KOPT-K1 (cell line): ENCODE measurements around the gene UAP1.

Experiments
- H3K27ac ChIP-seq: fragments of 200-600 bp; sonication (generic); 2 replicates; pipeline ENCODE4 v1.5.1; 2016; ENCODE audit warnings: antibody characterized with exemption, mild to moderate bottlenecking, low read depth, low read length; ENCODE audit not compliant: poor library complexity, severe bottlenecking
- H3K36me3 ChIP-seq: fragments of 200-600 bp; sonication (generic); 2 replicates; pipeline ENCODE4 v1.5.1; 2017; ENCODE audit warnings: antibody characterized with exemption, mild to moderate bottlenecking, low read length, moderate library complexity; ENCODE audit not compliant: insufficient read depth
- H3K9me3 ChIP-seq: fragments of 200-600 bp; sonication (generic); 2 replicates; pipeline ENCODE4 v1.5.1; 2017; ENCODE audit warnings: antibody characterized with exemption, low read length, mild to moderate bottlenecking; ENCODE audit not compliant: insufficient read depth, poor library complexity, severe bottlenecking

Gene UAP1

DNA sequence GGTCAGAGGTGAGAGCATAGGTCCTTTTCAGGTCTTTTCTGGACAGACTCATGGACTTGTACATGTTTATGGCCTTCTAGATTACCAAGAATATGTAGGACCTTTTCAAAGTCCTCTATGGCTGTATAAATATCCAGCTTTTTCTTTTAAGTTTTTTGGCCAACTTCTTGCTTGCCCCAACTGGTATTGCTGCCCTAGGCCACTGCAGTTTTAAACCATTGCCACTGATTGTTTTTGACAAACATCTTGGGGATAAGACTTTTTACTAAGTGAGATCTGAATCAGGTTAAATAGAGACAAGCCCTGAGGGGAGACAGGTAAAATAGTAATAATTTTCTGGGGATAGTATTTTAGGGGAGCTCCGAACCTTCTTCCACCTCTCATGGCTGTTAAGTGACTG is 56.0 kb downstream of the UAP1 start:
- no peaks in the 10 kb centered on the region for H3K36me3 ChIP-seq
- H3K9me3 ChIP-seq = peaks cover 10% of the 10 kb centered on the region
- H3K27ac ChIP-seq = no peak overlapping the region

DNA sequence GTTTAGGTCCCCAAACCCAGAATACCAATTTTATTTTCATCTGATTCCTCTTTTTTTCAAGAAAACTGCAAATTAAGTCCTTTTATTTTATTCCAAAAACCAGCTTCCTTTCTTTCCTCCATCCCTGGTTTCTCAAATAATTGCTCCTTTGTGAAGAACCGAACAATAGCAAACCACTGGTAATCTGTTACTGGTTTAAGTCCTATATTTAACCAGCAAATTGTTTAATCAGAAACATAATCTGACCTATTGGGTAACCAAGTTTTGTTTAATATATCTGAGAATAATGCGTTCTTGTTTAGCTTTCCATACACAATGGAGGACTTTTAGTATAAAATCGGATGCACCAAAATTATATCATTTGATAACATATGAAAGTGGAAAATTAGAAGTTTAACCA is 57.6 kb downstream of the UAP1 start:
- H3K9me3 ChIP-seq = peaks cover 10% of the 10 kb centered on the region
- H3K36me3 ChIP-seq = no peaks in the 10 kb centered on the region
- H3K27ac ChIP-seq = no peak overlapping the region

DNA sequence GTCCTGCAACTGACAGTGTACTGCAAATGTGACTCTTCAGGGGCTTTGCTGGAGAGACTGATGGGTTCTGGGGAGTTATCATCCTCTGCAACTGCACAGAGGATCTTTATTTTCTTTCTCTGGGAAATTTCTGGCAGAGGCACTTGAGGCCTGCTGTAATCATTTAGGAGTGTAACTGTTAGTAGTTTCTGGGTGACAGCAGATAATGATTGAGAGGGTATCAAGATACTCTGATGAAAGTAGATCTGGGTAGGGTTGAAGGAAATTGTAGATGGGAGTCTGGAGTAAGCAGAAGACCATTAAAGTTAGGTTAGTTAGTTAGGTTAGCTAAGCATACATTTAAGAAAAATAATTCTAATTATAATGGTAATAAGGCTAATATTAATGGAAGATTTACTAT is 59.7 kb downstream of the UAP1 start:
- Histone ChIP-seq H3K27ac (no peak overlapping the region), H3K36me3 (no peaks in the 10 kb centered on the region), H3K9me3 (peaks cover 10% of the 10 kb centered on the region)

DNA sequence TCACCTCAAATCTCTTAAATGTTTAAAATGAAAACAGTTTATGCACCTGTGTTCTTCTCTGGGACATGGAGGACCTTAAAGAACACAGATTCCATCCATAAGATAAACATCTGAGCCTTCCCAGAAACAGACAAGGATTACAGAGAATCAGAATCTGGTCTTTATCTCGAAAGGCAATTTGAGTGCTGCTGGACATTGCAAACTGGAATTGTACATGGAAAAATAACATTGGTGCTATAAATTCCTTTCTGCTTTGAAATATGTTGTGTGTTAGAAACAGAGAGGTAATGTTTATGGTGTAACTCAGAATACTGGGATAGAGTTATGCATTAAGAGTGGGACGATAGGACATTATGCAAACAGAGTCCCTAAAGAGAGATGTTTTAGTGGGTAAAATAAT is 64.2 kb downstream of the UAP1 start:
- Histone ChIP-seq H3K36me3 (no peaks in the 10 kb centered on the region), H3K27ac (no peak overlapping the region), H3K9me3 (no peaks in the 10 kb centered on the region)

DNA sequence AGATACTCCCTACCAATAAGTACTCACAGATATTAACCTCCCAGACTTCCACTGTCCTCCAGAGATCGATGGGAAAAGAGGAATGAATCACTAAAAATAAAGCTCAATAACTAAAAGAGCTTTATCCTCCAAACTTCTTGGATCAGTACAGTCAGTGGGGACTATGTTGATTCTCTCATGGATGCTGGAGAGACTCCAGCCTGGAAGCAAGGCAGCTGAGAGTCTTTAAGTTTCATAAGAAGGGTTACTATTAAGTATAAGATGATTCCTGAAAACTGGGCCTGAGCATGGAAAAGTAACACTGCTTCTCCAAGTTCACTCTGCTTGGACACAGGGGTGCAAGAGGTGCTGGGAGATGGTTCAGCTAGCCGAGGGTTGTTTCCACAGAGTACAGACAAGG is 64.6 kb downstream of the UAP1 start:
- Histone ChIP-seq H3K27ac (no peak overlapping the region), H3K36me3 (no peaks in the 10 kb centered on the region), H3K9me3 (no peaks in the 10 kb centered on the region)

DNA sequence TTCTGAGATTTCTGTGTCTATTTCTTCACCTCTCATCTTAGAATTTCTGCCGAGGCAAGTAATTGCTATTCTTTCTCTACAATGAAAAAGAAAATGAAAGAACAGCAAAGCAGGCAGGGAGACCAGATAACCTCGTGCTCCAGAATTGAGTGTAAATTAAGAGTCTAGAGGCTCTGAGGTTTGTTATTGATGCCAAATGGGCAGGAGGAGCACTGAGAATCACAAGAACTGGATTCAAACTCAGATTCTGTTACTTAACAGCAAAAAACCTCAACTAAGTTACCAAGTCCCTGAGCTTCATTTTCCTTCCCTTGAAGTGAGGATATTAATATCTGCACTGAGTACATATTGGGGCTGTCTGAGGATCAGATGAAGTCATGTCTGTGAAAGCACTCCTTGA is 65.2 kb downstream of the UAP1 start:
- Histone ChIP-seq H3K27ac (no peak overlapping the region), H3K9me3 (no peaks in the 10 kb centered on the region), H3K36me3 (no peaks in the 10 kb centered on the region)

DNA sequence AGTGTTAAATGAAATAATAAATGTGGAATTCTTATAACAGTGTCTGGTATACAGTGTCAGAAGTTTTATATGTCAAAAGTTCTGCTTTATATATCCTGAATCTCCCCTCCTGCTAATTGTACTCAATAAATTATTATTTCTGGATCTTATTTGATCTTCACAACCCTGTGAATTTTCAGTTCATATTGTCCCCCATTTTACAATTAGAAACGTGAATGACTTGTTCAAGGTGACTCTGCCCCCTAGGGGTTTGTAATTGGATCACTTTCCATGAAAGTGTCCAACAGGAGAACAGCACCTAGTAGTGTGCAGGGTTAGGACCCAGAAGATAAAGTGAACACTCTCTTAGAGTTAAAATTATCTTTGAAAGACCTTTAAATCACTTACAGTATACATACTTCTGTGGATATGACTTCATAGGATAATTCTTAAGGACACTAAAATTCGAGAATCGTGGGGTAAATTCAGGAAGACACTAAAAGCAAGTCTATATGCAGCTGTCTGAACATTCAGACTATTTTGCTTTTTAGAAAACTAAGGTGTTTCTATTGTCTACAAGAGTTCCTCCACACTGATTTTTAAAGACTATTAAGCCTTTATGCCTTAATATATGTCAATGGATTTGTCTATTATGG is 66.3 kb downstream of the UAP1 start:
- Histone ChIP-seq H3K27ac (no peak overlapping the region), H3K9me3 (no peaks in the 10 kb centered on the region), H3K36me3 (no peaks in the 10 kb centered on the region)

DNA sequence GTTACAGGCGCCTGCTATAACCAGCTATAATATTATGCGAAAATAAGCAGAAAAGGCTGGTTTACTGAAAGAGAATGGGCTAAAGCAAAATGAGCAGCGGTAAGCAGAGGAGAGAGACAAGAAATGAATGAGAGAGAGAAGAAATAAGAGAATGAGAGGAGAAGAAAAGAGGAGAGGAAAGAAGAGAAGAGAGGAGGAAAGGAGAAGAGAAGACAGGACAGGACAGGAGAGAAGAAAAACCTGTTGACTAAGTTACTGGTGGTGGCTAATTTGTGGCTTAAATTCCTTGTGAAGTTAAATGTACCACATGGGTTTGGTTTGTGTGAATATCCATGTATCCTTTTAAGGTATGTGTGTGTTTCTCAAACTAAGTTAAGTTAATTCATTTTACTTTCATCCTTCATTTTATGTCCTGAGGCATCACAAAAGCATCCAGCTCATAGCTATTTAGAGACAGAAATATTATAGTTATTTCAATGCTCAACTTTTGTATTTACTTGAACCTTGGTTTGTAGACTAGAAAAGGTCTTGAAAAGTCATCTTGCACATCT is 67.6 kb downstream of the UAP1 start:
- no peak overlapping the region for H3K27ac ChIP-seq
- H3K9me3 ChIP-seq = no peaks in the 10 kb centered on the region

DNA sequence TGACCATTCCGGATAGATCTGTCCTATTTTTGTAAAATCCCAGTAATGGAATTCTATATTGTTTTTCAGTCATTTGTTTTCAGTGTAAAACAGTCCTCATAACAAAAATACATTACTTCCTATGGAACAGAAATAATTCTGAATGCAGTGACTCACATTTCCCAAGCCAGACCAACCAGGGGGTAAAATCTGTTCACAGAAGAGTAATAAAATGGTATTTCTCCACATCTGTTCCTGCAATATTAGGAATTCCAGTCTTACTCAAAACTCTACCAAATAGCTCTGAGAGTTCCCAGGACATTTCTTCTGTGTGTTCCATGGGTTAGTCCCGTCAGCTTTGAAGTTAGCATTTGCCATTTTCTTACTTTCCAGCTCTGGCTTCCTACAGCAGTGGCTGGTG is 68.1 kb downstream of the UAP1 start:
- no peaks in the 10 kb centered on the region for H3K9me3 ChIP-seq
- no peaks in the 10 kb centered on the region for H3K36me3 ChIP-seq
- H3K27ac ChIP-seq = no peak overlapping the region

More for the DNA sequence above, 67.6 kb downstream of the UAP1 start:
- no peaks in the 10 kb centered on the region for H3K36me3 ChIP-seq

DNA sequence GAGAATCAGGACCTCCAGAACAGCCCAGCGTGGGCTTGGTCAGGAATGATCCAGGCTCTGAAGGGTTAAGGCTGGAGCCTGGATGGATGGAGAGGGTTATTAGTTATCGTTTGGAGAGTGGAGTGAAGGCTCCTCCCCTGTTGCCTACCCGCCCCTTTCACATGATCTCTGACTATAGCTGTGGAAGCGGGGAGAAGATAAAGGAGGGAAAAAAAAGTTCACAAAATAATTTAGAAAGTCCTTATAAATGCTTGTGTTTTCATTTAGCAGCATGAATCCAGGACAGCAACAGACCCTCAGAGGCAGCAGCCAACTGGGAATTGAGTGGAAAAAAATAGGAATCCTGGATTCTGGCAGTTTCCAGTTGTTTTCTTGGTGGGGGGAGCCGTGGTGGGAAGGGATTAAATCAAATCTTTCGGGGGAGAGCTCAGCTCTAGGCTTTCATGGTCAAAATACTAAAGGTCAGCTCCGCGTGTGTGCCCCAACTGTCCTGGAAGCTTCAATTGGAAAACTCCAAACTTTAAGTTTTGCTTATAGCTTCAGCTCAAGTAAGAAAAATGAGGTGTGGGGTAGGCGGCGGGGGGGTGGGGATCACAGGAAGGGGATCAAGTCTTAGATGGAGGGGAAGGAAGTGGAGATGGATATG is 70.1 kb downstream of the UAP1 start:
- Histone ChIP-seq H3K36me3 (no peaks in the 10 kb centered on the region), H3K27ac (no peak overlapping the region), H3K9me3 (no peaks in the 10 kb centered on the region)

DNA sequence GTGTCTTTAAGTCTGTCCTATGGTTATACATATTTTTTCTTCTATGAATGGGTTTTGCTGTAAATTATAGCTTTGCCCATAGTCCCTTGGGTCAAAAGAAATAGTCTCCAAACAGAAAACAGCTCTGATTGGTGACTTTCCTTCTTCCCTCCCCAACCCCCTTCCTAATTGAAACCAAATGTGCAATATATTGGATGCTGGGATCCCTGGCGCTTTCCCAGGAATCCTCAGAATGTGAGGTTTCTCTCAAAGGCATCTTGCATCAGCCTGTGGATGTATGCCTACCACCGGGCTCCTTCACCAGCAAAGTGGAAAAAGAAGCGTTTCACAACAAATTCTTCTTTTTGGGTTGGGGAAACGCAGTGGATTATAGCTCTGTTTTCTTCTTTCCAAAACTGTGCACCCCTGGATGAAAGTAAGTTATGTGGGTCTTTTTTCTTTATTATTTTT is 70.7 kb downstream of the UAP1 start, which contains the start of gene DDR2:
Gene DDR2 (plus strand): TSS at position 248 of the 450 bp plus-strand sequence. CDS start 86,600 bp downstream, outside the sequence.
- no peak within 1 kb of the TSS for H3K27ac ChIP-seq
- H3K36me3 ChIP-seq = no peaks in the 10 kb centered on the region
- H3K9me3 ChIP-seq = no peaks in the 10 kb centered on the region

DNA sequence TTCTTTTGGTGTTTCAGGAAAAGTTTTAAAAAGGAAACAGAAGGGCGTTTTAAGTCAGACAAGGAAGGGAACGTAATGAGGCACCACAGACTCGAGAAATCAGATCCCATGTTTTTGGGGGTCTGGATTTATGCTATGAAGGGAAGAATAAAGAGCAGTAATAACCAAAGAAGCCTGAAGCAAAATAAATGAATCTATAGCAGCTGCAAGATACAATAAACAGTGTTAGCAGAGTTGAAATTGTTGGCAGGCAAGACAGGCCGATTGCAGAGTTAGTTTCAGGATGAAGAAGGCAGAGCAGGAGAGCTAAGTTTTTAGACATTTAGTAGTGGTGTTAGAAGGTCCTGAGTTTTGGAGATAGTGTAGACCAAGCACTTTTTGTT is 71.2 kb downstream of the UAP1 start:
- H3K9me3 ChIP-seq = no peaks in the 10 kb centered on the region
- H3K36me3 ChIP-seq = no peaks in the 10 kb centered on the region
- H3K27ac ChIP-seq = no peak overlapping the region

DNA sequence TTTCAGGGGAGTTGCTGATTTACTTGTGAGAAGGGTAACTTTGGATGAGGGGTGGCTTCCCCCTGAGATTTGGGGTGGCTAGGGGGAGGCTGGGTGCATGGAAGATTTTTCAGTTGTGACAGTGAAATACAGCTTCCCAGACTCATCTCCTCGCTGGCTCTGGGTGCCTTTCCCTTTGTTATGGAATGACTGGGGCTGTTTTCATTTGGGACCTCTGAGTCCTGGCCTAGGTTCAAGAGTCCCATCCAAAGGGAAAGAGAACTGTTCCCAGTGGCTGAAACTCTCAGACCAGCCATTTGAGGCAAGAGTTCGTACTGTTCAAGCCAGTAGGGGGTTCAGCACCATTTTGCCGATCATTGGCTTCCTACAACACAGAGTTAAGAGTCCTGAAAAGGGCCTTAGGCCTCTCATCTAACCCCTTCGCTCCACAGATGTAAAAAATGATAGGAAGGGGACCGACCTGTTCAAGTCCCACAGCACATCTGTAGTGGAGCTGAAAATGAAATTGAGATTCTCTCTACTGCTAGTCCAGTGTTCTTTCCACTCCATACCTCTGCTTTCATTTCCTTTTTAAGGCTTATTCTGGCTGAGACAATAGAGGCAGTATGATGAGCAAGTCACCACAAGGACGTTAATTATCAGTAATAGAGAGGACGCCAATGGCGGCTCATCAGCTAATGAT is 71.7 kb downstream of the UAP1 start:
- Histone ChIP-seq H3K27ac (no peak overlapping the region), H3K36me3 (no peaks in the 10 kb centered on the region), H3K9me3 (no peaks in the 10 kb centered on the region)

DNA sequence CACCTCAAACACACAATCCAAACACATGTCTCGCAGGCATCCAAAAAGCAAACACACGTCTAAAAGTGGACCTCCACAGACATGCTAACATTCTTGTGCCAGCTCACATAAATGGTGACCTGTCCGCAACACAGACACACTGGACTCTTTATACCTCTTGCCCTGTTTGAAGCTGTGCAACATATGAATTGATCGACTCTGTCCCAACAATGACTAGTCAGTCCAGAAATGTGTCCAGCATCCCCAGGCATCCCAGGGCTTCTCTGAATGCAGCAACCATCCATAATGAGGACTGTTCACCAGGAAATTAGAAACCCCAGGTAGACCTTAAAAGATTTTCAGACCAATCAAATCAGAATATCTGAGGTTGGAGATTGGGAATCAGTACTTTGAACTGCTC is 73.9 kb downstream of the UAP1 start:
- no peaks in the 10 kb centered on the region for H3K36me3 ChIP-seq
- no peaks in the 10 kb centered on the region for H3K9me3 ChIP-seq
- H3K27ac ChIP-seq = no peak overlapping the region

DNA sequence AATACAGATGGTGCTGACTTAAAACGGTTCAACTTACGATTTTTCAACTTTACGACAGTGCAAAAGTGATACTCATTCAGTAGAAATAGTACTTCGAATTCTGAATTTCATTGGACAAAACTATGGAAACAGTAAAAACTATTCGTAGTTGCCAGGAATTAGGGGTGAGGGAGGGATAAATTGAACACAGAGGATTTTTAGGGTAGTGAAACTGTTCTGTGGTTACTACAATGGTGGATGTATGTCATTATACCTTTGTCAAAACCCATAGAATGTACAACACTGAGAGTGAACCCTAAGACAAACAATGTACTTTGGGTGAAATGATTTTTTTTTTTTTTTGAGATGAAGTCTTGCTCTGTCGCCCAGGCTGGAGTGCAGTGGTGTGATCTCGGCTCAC is 78.2 kb downstream of the UAP1 start:
- H3K36me3 ChIP-seq = no peaks in the 10 kb centered on the region
- no peak overlapping the region for H3K27ac ChIP-seq
- no peaks in the 10 kb centered on the region for H3K9me3 ChIP-seq
